Measurements from ENCODE around the gene SSBP2. TPM values are rescaled to one million over a fixed set of nuclear protein-coding genes. Genes with fewer than 3 reads are reported as not detected.
A peak's percentile ranks its signal among the peaks of the same experiment; 100 is the strongest.

SSBP2 gene
- total RNA-seq, 2 donors from 2014 or later: 18.1 to 31.4 TPM

DNA sequence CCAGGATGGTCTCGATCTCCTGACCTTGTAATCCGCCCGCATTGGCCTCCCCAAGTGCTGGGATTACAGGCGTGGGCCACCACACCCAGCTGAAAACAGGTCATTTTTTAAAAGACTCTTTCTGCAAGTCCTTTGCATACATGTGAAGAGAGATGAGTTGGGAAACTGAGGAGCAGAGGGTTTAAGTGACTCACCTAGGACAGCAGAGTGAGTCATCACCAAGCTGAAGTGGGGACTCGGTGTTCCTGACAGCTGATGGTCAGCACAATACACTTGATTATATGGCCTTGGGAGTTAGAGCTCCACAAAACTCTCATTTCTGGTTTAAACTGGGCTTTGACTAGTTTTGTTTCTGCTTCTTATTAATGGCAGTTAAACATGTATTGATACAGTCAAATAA, 38.1 kb upstream of the SSBP2 start:
- 85 to 86% methylated on average over 5 of the region's 5 CpGs for WGBS, 2 donors
- intact Hi-C loops (cut with DNase I): no loop called here
- TF ChIP-seq, protein P1, sequence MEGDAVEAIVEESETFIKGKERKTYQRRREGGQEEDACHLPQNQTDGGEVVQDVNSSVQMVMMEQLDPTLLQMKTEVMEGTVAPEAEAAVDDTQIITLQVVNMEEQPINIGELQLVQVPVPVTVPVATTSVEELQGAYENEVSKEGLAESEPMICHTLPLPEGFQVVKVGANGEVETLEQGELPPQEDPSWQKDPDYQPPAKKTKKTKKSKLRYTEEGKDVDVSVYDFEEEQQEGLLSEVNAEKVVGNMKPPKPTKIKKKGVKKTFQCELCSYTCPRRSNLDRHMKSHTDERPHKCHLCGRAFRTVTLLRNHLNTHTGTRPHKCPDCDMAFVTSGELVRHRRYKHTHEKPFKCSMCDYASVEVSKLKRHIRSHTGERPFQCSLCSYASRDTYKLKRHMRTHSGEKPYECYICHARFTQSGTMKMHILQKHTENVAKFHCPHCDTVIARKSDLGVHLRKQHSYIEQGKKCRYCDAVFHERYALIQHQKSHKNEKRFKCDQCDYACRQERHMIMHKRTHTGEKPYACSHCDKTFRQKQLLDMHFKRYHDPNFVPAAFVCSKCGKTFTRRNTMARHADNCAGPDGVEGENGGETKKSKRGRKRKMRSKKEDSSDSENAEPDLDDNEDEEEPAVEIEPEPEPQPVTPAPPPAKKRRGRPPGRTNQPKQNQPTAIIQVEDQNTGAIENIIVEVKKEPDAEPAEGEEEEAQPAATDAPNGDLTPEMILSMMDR (IDR thresholded peaks at IDR 0.05): no peak
- no peak for TF ChIP-seq POLR2A (IDR thresholded peaks at IDR 0.05)
- peak in 2 of 4 donors; percentile 16 to 30 for DNase-seq
- Histone ChIP-seq H3K9me3 (no peaks in the 10 kb centered on the region), H3K27me3 (no peaks in the 10 kb centered on the region), H3K4me1 (peaks cover 31% of the 10 kb centered on the region), H3K27ac (no peak overlapping the region), H3K36me3 (replicated peaks in 1 of 2; ENCODE audit: insufficient read depth in 1 of 2, low read depth in 2 of 2) (no peaks in the 10 kb centered on the region), H3K4me3 (no peak overlapping the region)
- no peak for ATAC-seq

DNA sequence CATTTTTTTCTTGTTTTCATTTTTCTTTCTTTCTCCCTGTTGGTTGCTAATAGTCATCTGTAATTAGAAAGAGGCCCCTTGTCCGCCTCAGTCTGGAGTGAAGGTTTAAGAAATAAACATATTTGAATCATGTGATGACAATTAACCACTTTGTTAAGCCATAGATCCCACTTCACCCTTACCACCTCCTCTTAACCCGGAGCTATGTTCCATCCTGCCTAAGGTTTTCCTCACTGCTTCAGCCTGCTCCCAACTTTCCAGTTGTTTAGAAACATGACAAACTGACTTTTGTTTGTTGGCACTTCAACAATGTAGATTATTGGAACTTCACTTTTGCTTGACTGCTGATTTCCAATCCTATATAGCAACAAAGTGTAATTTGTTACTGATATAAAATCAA, 37.4 kb upstream of the SSBP2 start:
- no peaks in the 10 kb centered on the region for H3K27me3 ChIP-seq
- H3K27ac ChIP-seq: peak overlapping the region in 3 of 4 donors; percentile 48 to 65 (median 65)

DNA sequence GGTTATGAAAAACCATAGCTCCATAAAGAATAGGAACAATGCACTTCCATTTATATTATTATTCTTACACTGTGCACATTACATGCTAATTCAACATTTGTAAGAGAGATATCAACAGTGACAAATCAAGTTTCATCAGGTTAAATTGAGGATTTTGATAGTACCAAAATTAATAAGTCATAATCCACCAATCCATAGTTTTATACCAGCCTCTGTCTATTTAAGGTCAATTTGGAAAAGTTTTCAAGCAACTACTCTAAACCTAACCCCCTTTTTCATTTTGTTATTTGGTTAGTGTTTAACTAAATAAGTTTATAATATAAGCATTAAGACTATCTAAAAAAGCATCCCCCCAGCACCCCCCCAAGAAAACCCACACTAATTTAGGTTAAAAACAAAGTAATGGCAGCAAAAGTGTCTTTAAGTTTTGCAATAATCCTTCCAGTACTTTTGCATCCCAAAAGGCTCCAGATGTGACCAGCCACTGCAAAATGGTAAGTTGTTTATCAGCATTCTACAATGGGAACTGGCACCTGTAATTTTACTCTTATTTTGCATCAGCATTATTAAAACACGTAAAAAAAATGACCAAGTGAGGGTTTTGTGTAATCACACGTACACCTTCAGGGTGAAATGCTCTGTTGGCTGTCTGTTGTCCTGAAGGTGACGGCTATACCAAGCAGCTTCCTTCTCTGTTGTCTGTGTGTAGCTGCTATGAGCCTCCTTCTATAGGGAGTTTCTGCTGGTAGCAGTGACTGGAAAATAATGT, 36.8 kb upstream of the SSBP2 start:
- 2 to 5% methylated on average over 3 of the region's 3 CpGs for WGBS, 2 donors
- intact Hi-C loops (cut with DNase I): no loop called here
- H3K4me3 ChIP-seq: no peak overlapping the region

More for the DNA sequence above, 37.4 kb upstream of the SSBP2 start:
- 30 to 46% methylated on average over 2 of the region's 2 CpGs for WGBS, 2 donors
- Histone ChIP-seq H3K36me3 (replicated peaks in 1 of 2; ENCODE audit: insufficient read depth in 1 of 2, low read depth in 2 of 2) (no peaks in the 10 kb centered on the region), H3K9me3 (no peaks in the 10 kb centered on the region), H3K4me1 (peaks cover 38% of the 10 kb centered on the region), H3K4me3 (no peak overlapping the region)
- TF ChIP-seq, protein P1 (IDR thresholded peaks at IDR 0.05): no peak
- TF ChIP-seq POLR2A (IDR thresholded peaks at IDR 0.05): no peak
- intact Hi-C loops (cut with DNase I): no loop called here
- DNase-seq: no peak
- no peak for ATAC-seq

DNA sequence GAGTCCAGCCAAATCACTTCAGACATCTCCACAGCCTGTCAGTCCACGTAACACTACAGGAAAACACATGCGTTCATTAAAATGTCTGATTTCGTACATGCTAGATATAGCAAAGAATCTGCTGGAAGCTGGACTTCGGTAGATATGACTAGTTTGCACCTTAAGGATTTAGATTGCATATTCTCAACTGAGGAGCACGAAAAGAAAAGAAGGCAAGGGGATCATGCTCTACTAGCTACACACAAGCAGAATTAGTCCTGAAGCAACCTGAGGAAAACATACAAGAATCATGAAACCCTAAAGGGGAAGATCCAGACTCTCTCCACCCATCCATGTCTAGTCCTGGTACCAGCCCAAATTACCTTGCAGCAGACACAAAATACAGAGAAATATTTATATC, 36.1 kb upstream of the SSBP2 start:
- Histone ChIP-seq H3K4me3 (no peak overlapping the region), H3K36me3 (replicated peaks in 1 of 2; ENCODE audit: insufficient read depth in 1 of 2, low read depth in 2 of 2) (no peaks in the 10 kb centered on the region), H3K27me3 (no peaks in the 10 kb centered on the region), H3K4me1 (peaks cover 43% of the 10 kb centered on the region), H3K27ac (peak overlapping the region in 3 of 4 donors; percentile 39 to 65 (median 48)), H3K9me3 (no peaks in the 10 kb centered on the region)
- 61 to 63% methylated on average over 5 of the region's 5 CpGs for WGBS, 2 donors
- DNase-seq (no peak), ATAC-seq (no peak)
- intact Hi-C loops (cut with DNase I): no loop called here
- TF ChIP-seq, protein P1 (IDR thresholded peaks at IDR 0.05): no peak
- no peak for TF ChIP-seq POLR2A (IDR thresholded peaks at IDR 0.05)

More for the DNA sequence above, 36.8 kb upstream of the SSBP2 start:
- peak; percentile 74 to 92 (median 86) for DNase-seq
- no peaks in the 10 kb centered on the region for H3K36me3 ChIP-seq (replicated peaks in 1 of 2; ENCODE audit: insufficient read depth in 1 of 2, low read depth in 2 of 2)
- peaks cover 43% of the 10 kb centered on the region for H3K4me1 ChIP-seq
- no peak for TF ChIP-seq POLR2A (IDR thresholded peaks at IDR 0.05)
- TF ChIP-seq, protein P1 (IDR thresholded peaks at IDR 0.05): no peak
- ATAC-seq: peak; percentile 89
- H3K27ac ChIP-seq: peak overlapping the region; percentile 32 to 65 (median 56)
- no peaks in the 10 kb centered on the region for H3K27me3 ChIP-seq
- no peaks in the 10 kb centered on the region for H3K9me3 ChIP-seq

DNA sequence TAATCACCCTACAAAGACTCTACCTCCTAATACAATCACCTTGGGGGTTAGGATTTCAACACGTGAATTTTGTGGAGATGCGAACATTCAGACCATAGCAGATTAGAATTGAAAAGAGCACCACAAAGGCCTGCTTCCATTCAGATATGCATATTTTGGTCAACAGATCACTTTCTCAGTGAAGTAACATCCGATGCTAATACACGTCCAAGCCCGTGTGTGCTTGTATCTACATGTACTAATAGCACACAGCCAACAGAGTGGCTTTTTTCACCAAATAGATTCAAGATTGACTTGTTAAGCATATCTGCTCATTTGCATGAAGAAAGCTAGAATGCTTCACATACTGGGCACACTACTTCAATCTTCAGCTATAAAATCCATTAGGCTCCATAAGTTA, 35.6 kb upstream of the SSBP2 start:
- Histone ChIP-seq H3K4me3 (no peak overlapping the region), H3K27ac (no peak overlapping the region), H3K27me3 (no peaks in the 10 kb centered on the region), H3K36me3 (replicated peaks in 1 of 2; ENCODE audit: insufficient read depth in 1 of 2, low read depth in 2 of 2) (no peaks in the 10 kb centered on the region), H3K9me3 (no peaks in the 10 kb centered on the region), H3K4me1 (peaks cover 43% of the 10 kb centered on the region)
- TF ChIP-seq, protein P1 (IDR thresholded peaks at IDR 0.05): no peak
- no peak for TF ChIP-seq POLR2A (IDR thresholded peaks at IDR 0.05)
- ATAC-seq (no peak), DNase-seq (no peak)
- intact Hi-C loops (cut with DNase I): no loop called here
- 87 to 99% methylated on average over 5 of the region's 5 CpGs for WGBS, 2 donors
